ENCODE measurements around the gene MTCL1. TPM values are rescaled to one million over a fixed set of nuclear protein-coding genes. Genes with fewer than 3 reads are reported as not detected.

Gene MTCL1
- total RNA-seq, 1 experiment from 2014 or later = 28.3 TPM

DNA sequence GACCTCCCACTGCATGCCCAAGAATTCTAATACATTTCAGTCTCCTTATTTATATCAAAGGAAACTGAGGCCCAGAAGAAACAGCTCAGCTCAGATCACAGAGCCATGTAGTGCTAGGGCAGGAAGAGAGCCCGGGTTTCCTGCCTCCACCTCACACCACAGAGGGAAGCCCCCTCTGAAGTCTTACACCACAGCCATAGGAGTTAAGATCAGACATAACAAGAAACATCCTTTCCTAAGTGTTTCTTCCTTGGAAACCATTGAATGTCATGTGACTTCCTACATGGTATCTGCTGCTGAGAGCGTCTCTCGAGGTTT lies 102.1 kb downstream of the MTCL1 start:
- H3K27ac Mint-ChIP-seq (ENCODE audit: unreplicated experiment) = no peak overlapping the region
- H3K27me3 ChIP-seq (replicated peaks; ENCODE audit: control insufficient read depth, insufficient read depth, low read length) = no peaks in the 10 kb centered on the region
- no peak overlapping the region for H3K4me3 ChIP-seq (ENCODE audit: low read depth, low read length)
- no TSS peak for BruUV-seq (replicated peaks)
- no peaks in the 10 kb centered on the region for H3K36me3 Mint-ChIP-seq (ENCODE audit: insufficient read depth, unreplicated experiment)
- peaks cover 5% of the 10 kb centered on the region for H3K4me1 Mint-ChIP-seq (ENCODE audit: low read depth, unreplicated experiment)
- 0 out of 2 replicates have a peak, but pooled peaks cover 9% of the 10 kb centered on the region for H3K4me1 ChIP-seq
- POLR2A ChIA-PET = no interaction called here
- H3K9me3 ChIP-seq = no peaks in the 10 kb centered on the region
- H3K9me3 Mint-ChIP-seq (ENCODE audit: unreplicated experiment) = no peaks in the 10 kb centered on the region
- CTCF ChIA-PET = no interaction called here
- no peaks in the 10 kb centered on the region for H3K27me3 Mint-ChIP-seq (ENCODE audit: insufficient read depth, unreplicated experiment)
- intact Hi-C loops (cut with micrococcal nuclease; ENCODE audit: unreplicated experiment) = loop anchor here (10.0 kb wide), 1 partner anchor 177 kb away; no protein-coding TSS in a partner anchor
- H3K36me3 ChIP-seq (ENCODE audit: control insufficient read depth, insufficient read depth, low read length) = no peaks in the 10 kb centered on the region; the same call in 1 of the 2 replicates
- TF ChIP-seq, protein P1, sequence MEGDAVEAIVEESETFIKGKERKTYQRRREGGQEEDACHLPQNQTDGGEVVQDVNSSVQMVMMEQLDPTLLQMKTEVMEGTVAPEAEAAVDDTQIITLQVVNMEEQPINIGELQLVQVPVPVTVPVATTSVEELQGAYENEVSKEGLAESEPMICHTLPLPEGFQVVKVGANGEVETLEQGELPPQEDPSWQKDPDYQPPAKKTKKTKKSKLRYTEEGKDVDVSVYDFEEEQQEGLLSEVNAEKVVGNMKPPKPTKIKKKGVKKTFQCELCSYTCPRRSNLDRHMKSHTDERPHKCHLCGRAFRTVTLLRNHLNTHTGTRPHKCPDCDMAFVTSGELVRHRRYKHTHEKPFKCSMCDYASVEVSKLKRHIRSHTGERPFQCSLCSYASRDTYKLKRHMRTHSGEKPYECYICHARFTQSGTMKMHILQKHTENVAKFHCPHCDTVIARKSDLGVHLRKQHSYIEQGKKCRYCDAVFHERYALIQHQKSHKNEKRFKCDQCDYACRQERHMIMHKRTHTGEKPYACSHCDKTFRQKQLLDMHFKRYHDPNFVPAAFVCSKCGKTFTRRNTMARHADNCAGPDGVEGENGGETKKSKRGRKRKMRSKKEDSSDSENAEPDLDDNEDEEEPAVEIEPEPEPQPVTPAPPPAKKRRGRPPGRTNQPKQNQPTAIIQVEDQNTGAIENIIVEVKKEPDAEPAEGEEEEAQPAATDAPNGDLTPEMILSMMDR (IDR thresholded peaks at IDR 0.05; ENCODE audit: insufficient read depth in 1 of 2, low read depth in 1 of 2, low read length in 1 of 2, severe bottlenecking in 1 of 2, unreplicated experiment in 1 of 2) = no peak
- H3K4me3 Mint-ChIP-seq (ENCODE audit: unreplicated experiment) = no peak overlapping the region
- no peak for DNase-seq

DNA sequence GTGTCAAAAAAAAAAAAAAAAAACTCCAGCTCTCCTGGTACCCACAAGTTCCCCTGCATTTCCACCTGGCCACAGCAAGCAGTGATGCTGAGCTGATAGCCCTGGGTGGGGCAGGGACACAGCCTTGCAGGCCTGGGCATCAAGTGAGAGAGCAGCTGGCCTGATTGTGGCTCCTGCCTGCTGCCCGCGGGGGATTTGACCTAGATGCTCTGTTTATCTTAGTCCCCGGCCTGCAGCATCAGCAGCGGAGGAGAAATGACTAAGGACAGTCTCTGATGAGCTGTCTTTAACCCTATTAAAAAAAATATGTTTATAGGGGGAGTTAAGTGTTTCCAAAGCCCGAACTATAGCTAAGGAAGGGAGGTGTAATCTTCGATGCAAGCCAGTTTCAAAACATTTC lies 102.6 kb downstream of the MTCL1 start:
- ChIA-PET CTCF (interaction anchor here (0.7 kb wide), 1 partner anchor 235 kb away, joined by 5 read pairs; no protein-coding TSS in a partner anchor), POLR2A (no interaction called here)
- H3K27ac Mint-ChIP-seq (ENCODE audit: unreplicated experiment) = no peak overlapping the region
- H3K4me1 Mint-ChIP-seq (ENCODE audit: low read depth, unreplicated experiment) = peaks cover 5% of the 10 kb centered on the region
- intact Hi-C loops (cut with micrococcal nuclease; ENCODE audit: unreplicated experiment) = loop anchor here (10.0 kb wide), 1 partner anchor 177 kb away; no protein-coding TSS in a partner anchor
- H3K36me3 Mint-ChIP-seq (ENCODE audit: insufficient read depth, unreplicated experiment) = peaks cover 4% of the 10 kb centered on the region
- Histone ChIP-seq H3K9me3 (no peaks in the 10 kb centered on the region), H3K36me3 (ENCODE audit: control insufficient read depth, insufficient read depth, low read length) (no peaks in the 10 kb centered on the region; the same call in 1 of the 2 replicates), H3K4me3 (ENCODE audit: low read depth, low read length) (no peak overlapping the region), H3K4me1 (0 out of 2 replicates have a peak, but pooled peaks cover 9% of the 10 kb centered on the region), H3K27me3 (replicated peaks; ENCODE audit: control insufficient read depth, insufficient read depth, low read length) (no peaks in the 10 kb centered on the region)
- no peak overlapping the region for H3K4me3 Mint-ChIP-seq (ENCODE audit: unreplicated experiment)
- no peaks in the 10 kb centered on the region for H3K27me3 Mint-ChIP-seq (ENCODE audit: insufficient read depth, unreplicated experiment)
- DNase-seq = no peak
- no peaks in the 10 kb centered on the region for H3K9me3 Mint-ChIP-seq (ENCODE audit: unreplicated experiment)
- BruUV-seq (replicated peaks) = no TSS peak
- TF ChIP-seq, protein P1 (IDR thresholded peaks at IDR 0.05; ENCODE audit: insufficient read depth in 1 of 2, low read depth in 1 of 2, low read length in 1 of 2, severe bottlenecking in 1 of 2, unreplicated experiment in 1 of 2) = no peak

DNA sequence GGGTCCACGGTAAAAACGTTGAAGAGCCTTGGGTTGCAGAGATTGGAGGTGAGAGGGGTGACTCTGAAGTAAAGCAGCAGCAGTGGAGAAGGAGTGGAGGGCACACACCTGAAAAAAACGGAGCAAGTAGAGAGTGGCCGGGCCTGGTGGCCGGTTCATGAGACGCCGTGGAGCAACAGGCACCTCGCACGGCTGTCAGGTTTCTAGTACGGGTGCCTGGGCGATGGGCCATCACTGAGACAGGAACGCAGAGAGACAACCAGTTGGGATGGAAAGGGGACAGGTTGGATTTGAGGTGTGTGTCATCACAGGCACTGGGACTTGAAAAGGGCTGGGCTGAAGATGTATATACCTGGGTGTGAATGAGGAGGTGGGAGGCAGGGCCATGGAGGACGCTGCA lies 104.2 kb downstream of the MTCL1 start:
- intact Hi-C loops (cut with micrococcal nuclease; ENCODE audit: unreplicated experiment) = loop anchor here (10.0 kb wide), 1 partner anchor 175 kb away; no protein-coding TSS in a partner anchor
- H3K36me3 Mint-ChIP-seq (ENCODE audit: insufficient read depth, unreplicated experiment) = peaks cover 8% of the 10 kb centered on the region
- POLR2A ChIA-PET = no interaction called here

More for the DNA sequence above, 104.2 kb downstream of the MTCL1 start:
- H3K4me1 Mint-ChIP-seq (ENCODE audit: low read depth, unreplicated experiment) = peaks cover 5% of the 10 kb centered on the region
- H3K9me3 Mint-ChIP-seq (ENCODE audit: unreplicated experiment) = no peaks in the 10 kb centered on the region
- CTCF ChIA-PET = no interaction called here
- Histone ChIP-seq H3K36me3 (ENCODE audit: control insufficient read depth, insufficient read depth, low read length) (no peaks in the 10 kb centered on the region; the same call in 1 of the 2 replicates), H3K4me3 (ENCODE audit: low read depth, low read length) (no peak overlapping the region), H3K9me3 (no peaks in the 10 kb centered on the region), H3K4me1 (0 out of 2 replicates have a peak, but pooled peaks cover 9% of the 10 kb centered on the region), H3K27me3 (replicated peaks; ENCODE audit: control insufficient read depth, insufficient read depth, low read length) (no peaks in the 10 kb centered on the region)
- H3K27ac Mint-ChIP-seq (ENCODE audit: unreplicated experiment) = no peak overlapping the region
- no peaks in the 10 kb centered on the region for H3K27me3 Mint-ChIP-seq (ENCODE audit: insufficient read depth, unreplicated experiment)
- DNase-seq = no peak
- BruUV-seq (replicated peaks) = no TSS peak
- H3K4me3 Mint-ChIP-seq (ENCODE audit: unreplicated experiment) = no peak overlapping the region
- TF ChIP-seq, protein P1 (IDR thresholded peaks at IDR 0.05; ENCODE audit: insufficient read depth in 1 of 2, low read depth in 1 of 2, low read length in 1 of 2, severe bottlenecking in 1 of 2, unreplicated experiment in 1 of 2) = no peak
